HUES6 (cell line): ENCODE data around the gene CTDSPL.

Experiments used
- H3K27ac ChIP-seq: 2 replicates; pipeline ENCODE4 v1.7.0; 2013; ENCODE audit warnings: low read depth, mild to moderate bottlenecking, low read length, inconsistent platforms
- H3K27me3 ChIP-seq: 2 replicates; pipeline ENCODE4 v1.6.1; 2013; ENCODE audit warnings: low read length; ENCODE audit not compliant: control insufficient read depth, insufficient read depth
- H3K36me3 ChIP-seq: 2 replicates; pipeline ENCODE4 v1.6.1; 2013; ENCODE audit warnings: low read length; ENCODE audit not compliant: control insufficient read depth, insufficient read depth
- H3K4me1 ChIP-seq: 2 replicates; pipeline ENCODE4 v1.6.1; 2013; ENCODE audit warnings: low read length; ENCODE audit not compliant: control insufficient read depth, insufficient read depth
- H3K4me3 ChIP-seq: 2 replicates; pipeline ENCODE4 v1.5.1; 2013; ENCODE audit warnings: low read depth, low read length
- H3K9ac ChIP-seq: one replicate; pipeline ENCODE4 v1.6.1; 2013; ENCODE audit warnings: mild to moderate bottlenecking, low read length
- H3K9me3 ChIP-seq: 2 replicates; pipeline ENCODE4 v1.6.1; 2013; ENCODE audit warnings: low read depth, low read length; ENCODE audit not compliant: control insufficient read depth, insufficient read depth

The CTDSPL gene

DNA sequence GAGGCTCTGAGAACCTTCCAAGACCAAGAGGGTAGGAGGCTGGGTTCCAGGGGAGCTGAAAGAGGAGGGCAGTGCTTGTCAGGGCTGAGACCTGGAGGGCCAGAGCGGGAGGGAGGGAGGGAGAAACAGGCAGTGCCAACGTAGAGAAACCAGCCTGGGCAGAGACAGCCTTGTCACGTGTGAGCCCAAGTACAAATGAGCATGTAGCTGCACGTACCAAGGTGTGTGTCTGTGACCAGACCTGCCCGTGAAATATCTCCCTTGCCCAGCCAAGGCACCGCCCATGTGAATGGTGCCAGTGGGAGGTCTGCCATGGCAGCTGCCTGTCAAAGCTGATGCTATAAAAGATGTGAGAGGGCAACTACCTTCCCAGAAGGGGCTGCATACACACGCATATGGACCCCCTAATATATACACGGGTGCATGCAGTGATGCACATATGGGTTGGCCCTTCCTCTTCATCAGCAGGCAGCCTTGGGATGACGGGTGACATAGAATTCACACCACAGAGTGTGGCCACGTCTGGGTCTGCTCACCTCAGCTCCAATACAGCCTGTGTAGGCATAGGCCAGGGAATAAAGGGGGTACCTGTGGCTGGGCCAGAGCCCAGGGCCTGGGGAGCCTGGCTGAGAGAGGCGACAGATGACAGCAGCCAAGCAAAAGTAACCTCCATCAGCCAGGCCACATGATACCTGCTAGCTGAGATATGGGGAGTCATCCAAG, 7.8 kb upstream of the CTDSPL start:
- Histone ChIP-seq H3K9me3 (no peaks in the 10 kb centered on the region), H3K27me3 (no peaks in the 10 kb centered on the region)

DNA sequence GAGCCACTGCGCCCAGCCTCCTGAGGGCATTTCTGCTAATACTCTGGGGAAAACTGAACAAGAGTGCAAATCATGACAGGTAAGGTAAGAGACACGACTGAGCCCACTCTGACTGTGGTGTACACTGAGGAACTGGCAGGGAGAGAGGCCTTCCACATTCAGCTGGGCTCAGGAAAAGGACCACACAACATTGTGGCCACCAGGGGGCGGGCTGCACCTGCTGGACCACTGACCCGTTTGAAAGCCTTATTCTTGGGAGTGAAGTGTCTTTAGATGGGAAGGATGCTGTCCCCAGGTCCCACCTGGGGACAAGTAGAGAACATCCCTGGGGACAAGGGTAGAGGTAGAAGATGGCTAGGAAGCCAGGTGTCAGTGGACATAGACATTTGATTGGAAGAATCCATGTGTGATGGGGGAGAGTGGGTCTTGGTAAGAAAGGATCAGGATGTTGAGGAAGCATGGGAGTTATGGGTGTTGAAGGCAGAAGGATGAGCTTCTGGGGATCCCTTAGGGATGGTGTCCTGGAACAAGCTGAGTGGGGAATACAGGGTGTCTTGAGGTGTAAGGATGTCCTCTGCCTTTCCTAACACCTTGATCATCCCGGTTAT, 6.2 kb upstream of the CTDSPL start:
- peaks cover 2% of the 10 kb centered on the region; the same call in 1 of the 2 replicates for H3K27me3 ChIP-seq
- H3K4me3 ChIP-seq, result no peak overlapping the region
- H3K9me3 ChIP-seq, result no peaks in the 10 kb centered on the region
- no peak overlapping the region for H3K27ac ChIP-seq
- H3K36me3 ChIP-seq, result no peaks in the 10 kb centered on the region
- H3K9ac ChIP-seq, result no peak overlapping the region
- H3K4me1 ChIP-seq, result peaks cover 12% of the 10 kb centered on the region; the same call in 1 of the 2 replicates

More for the DNA sequence above, 7.8 kb upstream of the CTDSPL start:
- H3K36me3 ChIP-seq, result no peaks in the 10 kb centered on the region
- no peak overlapping the region for H3K9ac ChIP-seq
- H3K4me1 ChIP-seq, result peaks cover 13% of the 10 kb centered on the region; the same call in 1 of the 2 replicates
- H3K4me3 ChIP-seq, result no peak overlapping the region
- no peak overlapping the region for H3K27ac ChIP-seq

DNA sequence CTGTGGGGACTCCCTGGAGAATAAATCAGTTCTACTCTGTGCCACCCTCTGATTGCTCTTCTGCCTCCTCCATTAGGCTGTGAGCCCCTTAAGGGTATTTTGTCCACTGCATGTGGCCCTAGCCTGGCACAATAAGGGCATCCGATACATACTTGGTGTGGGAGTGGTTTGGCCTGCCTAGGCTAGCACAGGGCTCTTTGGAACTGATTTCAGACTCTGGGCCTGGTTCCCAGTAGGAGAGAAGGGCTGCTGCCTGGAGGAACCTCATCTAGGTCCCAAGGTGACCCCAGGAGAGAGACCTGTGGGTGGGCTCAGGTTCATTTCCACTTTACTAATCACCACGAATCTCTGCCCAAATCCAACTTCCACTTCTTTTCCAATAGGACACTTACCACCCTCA, 5.3 kb upstream of the CTDSPL start:
- H3K27me3 ChIP-seq, result peaks cover 2% of the 10 kb centered on the region; the same call in 1 of the 2 replicates
- no peak overlapping the region for H3K27ac ChIP-seq
- H3K9me3 ChIP-seq, result no peaks in the 10 kb centered on the region
- H3K36me3 ChIP-seq, result no peaks in the 10 kb centered on the region
- H3K4me1 ChIP-seq, result peaks cover 12% of the 10 kb centered on the region; the same call in 1 of the 2 replicates
- no peak overlapping the region for H3K9ac ChIP-seq
- no peak overlapping the region for H3K4me3 ChIP-seq

DNA sequence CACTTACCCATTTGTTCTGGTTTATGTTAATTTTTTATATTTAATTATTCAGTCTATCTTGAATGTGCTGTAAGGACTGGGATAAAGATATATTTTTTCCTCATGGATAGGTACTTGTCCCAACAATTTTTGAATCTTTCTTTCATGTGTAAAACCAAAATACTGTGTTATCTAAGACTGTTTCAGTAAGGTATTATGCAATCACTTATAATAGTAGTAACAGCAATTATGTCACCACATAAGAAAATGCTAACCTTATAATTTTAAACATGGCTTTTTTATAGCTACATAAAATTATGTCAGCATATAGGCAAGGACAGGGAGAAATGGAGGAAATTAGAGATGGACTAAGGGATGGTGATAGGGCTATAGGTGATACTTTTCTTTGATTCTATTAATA, 2.9 kb upstream of the CTDSPL start:
- Histone ChIP-seq H3K27me3 (peaks cover 2% of the 10 kb centered on the region), H3K27ac (no peak overlapping the region), H3K4me1 (peaks cover 18% of the 10 kb centered on the region), H3K9me3 (no peaks in the 10 kb centered on the region), H3K9ac (no peak overlapping the region), H3K36me3 (no peaks in the 10 kb centered on the region), H3K4me3 (no peak overlapping the region)

DNA sequence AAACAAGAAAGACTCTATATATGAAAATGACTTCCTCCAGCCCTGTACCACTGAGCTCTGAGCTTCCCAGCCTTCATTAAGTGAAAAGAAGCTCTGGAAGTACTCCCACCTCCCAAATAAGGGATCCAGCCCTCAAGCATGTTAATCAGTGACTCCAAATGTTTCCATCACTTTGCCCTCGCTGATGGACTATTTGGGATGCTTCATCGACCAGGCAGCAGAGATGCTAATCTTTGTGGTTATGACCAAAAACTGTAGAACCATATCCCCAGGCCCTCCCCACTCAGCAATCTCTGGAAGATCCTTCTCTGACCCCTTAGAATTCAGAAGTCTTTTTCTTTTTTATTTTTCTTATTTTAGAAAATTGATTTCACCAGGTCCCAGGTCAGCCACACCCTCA, 2.3 kb upstream of the CTDSPL start:
- Histone ChIP-seq H3K36me3 (no peaks in the 10 kb centered on the region), H3K27me3 (peaks cover 2% of the 10 kb centered on the region), H3K4me3 (no peak overlapping the region), H3K9me3 (no peaks in the 10 kb centered on the region), H3K9ac (no peak overlapping the region), H3K27ac (no peak overlapping the region), H3K4me1 (peaks cover 24% of the 10 kb centered on the region)

DNA sequence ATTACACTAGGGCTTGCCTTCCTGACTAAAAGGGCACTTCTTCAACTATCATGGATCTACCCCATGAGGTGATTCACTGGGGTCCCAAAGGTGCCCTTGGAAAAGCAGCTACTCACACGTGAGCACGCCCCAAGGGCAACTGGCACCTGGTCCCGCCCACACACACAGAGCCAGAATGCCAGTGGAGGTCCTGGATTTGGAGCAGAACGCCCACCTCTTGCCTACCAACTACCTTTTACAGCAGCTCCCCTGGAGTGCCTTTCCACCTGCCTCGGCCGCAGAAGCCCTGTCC, 1.8 kb upstream of the CTDSPL start:
- Histone ChIP-seq H3K9ac (no peak overlapping the region), H3K4me1 (peaks cover 24% of the 10 kb centered on the region), H3K27ac (no peak overlapping the region), H3K4me3 (peak overlapping the region; percentile 7; the same call in 1 of the 2 replicates), H3K27me3 (peaks cover 2% of the 10 kb centered on the region), H3K36me3 (no peaks in the 10 kb centered on the region), H3K9me3 (no peaks in the 10 kb centered on the region)

DNA sequence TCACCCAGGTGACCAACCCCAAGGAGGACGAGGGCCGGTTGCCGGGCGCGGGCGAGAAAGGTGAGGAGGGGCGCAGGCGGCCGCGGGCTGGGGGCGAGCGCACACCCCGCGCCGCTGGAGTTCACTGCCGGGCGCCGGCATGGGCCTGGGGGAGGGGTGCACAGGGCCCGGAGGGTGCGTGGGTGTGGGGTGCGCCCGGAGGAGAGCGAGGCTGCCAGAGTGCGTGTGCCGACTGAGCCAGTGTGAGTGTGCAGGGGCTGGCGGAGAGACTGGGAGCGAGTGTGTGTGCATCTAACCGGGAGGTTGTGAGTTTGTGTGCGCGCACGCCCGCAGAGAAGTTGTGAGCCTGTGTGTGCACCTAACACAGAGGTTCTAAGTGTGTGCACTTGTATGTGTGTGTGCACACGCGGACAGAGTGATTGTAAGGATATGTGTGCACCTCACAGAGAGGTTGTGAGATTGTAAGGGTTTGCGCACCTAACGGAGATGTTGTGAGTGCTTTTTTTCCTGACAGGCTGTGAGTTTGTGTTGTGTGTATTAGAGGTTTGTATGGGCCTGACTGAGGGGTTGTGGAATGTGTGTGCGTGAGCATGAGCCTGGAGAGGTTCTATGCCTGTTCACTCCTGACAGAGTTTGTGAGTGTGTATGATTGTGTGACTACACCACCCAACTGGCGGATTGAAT, 681 bp downstream of the CTDSPL start:
- peak overlapping the region; percentile 64 for H3K9ac ChIP-seq
- peak overlapping the region; percentile 86 for H3K4me3 ChIP-seq

DNA sequence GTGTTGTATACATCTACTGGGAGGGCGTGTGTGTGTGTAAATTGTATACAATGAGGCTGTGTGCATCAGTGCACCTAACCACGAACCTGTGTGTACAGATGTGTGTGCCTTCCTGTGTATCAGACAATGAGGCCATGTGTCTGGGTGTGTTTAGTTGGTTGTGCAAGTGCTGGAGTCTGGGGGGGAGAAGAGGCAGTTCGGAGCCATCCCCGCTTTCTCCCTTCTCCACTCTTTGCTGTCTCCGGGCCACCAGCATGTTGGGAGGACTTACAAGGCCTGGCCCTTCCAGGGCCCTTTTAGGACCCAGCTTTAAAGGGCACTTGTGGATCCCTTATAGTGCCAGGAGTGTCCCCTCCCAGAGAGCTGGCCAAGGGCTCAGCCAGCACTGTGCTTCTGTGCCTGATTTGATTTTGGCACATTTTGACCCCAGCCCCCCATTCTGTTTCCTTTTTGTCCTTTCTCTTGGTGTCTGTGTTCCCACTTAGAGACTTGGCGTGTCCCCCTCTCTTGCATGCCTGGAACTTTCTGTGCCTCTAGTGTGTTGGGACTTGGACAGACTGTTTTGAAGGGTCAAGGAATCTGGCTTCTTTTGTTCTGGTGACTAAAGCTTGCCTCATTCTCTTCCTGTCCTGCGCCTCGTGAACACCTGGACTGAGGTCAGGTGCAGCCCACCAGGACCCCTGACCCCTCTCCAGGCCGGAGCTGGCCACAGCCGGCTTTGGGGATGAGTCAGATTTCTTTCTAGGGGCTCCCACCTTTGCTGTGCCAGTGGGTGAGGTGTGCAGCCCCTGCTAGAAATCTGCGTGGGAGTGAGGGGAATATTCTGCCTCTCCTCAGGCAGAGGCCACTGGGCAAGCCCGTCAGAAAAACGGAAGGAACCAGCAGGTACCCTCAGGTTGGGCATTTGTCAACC, 1.5 kb downstream of the CTDSPL start:
- no peaks in the 10 kb centered on the region for H3K9me3 ChIP-seq
- H3K27ac ChIP-seq, result no peak overlapping the region
- peaks cover 2% of the 10 kb centered on the region for H3K27me3 ChIP-seq
- peaks cover 29% of the 10 kb centered on the region for H3K4me1 ChIP-seq
- peak overlapping the region; percentile 86 for H3K4me3 ChIP-seq
- peak overlapping the region; percentile 64 for H3K9ac ChIP-seq
- no peaks in the 10 kb centered on the region for H3K36me3 ChIP-seq

More for the DNA sequence above, 681 bp downstream of the CTDSPL start:
- Histone ChIP-seq H3K36me3 (no peaks in the 10 kb centered on the region), H3K27me3 (peaks cover 2% of the 10 kb centered on the region), H3K27ac (no peak overlapping the region), H3K9me3 (no peaks in the 10 kb centered on the region), H3K4me1 (peaks cover 29% of the 10 kb centered on the region)

DNA sequence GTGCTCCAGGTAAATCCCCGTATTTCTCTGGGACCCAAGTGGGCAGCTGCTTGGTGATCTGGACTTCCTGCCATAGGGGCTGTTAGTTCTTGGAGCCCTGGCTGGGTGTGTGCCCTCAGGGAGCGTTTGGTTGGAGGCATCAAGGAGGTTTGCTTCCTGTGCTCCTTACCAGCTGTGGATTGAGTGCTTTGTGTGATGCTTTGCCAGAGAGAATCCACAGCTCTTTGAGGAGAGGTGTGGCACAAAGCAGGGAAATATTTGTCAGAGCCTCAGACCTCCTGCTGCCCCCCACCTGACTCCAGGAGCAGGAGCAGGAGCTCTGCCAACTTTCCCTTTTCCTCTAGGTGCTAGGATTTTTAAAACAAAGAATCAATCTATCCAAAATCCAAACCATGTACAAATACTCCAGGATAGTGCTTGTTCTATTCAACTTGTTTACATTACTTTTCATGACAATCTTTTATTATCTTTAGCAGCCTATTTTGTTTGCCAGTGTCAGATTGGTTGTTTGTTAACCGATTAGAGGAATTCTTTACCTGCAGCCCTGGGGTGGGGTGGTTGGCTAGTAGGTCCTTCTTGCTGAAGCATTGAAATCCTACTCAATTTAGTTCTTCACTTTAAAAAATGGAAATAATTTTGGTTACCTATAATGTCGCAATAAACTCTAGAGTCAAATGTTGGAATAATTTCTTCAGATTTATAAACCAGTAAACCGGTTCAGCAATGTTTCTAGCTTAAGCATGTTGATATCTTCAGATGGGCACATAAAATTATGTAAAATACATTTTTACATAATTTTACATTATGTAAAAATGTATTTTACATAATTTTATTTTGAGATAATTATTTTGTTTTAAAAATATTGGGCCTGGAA, 2.5 kb downstream of the CTDSPL start:
- no peak overlapping the region for H3K9ac ChIP-seq
- peaks cover 29% of the 10 kb centered on the region for H3K4me1 ChIP-seq
- H3K27me3 ChIP-seq, result peaks cover 2% of the 10 kb centered on the region
- 0 out of 2 replicates have a peak overlapping the region, but pooled peaks have one; percentile 86 for H3K4me3 ChIP-seq
- no peak overlapping the region for H3K27ac ChIP-seq
- H3K9me3 ChIP-seq, result no peaks in the 10 kb centered on the region
- no peaks in the 10 kb centered on the region for H3K36me3 ChIP-seq

DNA sequence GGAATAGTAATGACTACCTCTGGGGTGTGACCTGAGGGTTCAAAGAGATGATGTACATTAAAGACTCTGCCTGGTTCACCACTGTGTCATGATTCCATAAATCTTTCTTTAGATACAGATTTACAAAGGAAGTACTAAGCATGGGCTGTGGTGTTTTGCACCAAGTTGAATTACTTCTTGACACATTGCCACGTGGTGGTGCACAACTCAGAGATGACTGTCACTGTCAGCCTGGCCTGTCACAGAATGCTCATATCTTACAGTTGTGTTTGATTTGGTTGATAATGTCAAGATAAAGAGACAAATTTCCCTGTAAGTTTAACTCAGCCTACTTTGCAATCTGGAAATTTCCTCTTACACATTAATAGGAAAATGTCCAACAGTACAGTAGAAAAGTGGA, 3.2 kb downstream of the CTDSPL start:
- Histone ChIP-seq H3K4me1 (peaks cover 26% of the 10 kb centered on the region), H3K9me3 (no peaks in the 10 kb centered on the region), H3K4me3 (no peak overlapping the region), H3K27me3 (no peaks in the 10 kb centered on the region; the same call in none of the 2 replicates), H3K9ac (no peak overlapping the region), H3K27ac (no peak overlapping the region), H3K36me3 (no peaks in the 10 kb centered on the region)
